ENCODE measurements around the gene NCOA5. TPM values are rescaled to one million over a fixed set of nuclear protein-coding genes. Genes with fewer than 3 reads are reported as not detected.

The NCOA5 gene
- total and polyA plus RNA-seq, 2 experiments from 2014 or later = 8.4 to 22.8 TPM

GRCh38 chr20:46070215-46070900 lies 19.4 kb downstream of the NCOA5 start:
- Histone ChIP-seq H3K9me2 (ENCODE audit: insufficient read depth) (no peaks in the 10 kb centered on the region), H3K79me2 (replicated peaks; ENCODE audit: insufficient read depth) (peaks cover 10% of the 10 kb centered on the region), H3K4me2 (no peak overlapping the region), H3F3A (replicated peaks; ENCODE audit: low read depth) (peaks cover 6% of the 10 kb centered on the region; the same call in 1 of the 2 replicates), H3K36me3 (ENCODE audit: insufficient read depth) (peaks cover 18% of the 10 kb centered on the region; the same call in 1 of the 2 replicates), H3K4me3 (no peak overlapping the region), H4K20me1 (replicated peaks; ENCODE audit: insufficient read depth) (peaks cover 5% of the 10 kb centered on the region), H2AFZ (no peak overlapping the region), H3K4me1 (ENCODE audit: insufficient read depth) (peaks cover 25% of the 10 kb centered on the region), H3K27ac (ENCODE audit: low read depth) (no peak overlapping the region), H3K27me3 (ENCODE audit: insufficient read depth) (no peaks in the 10 kb centered on the region)
- H3K27me3 Mint-ChIP-seq (ENCODE audit: insufficient read depth, low read depth, poor library complexity) = no peaks in the 10 kb centered on the region
- peaks cover 37% of the 10 kb centered on the region; the same call in 2 of the 3 replicates for H3K36me3 Mint-ChIP-seq (ENCODE audit: low read depth)
- ATAC-seq (no peak), DNase-seq (ENCODE audit: low spot score) (no peak)
- TF ChIP-seq POLR2AphosphoS5 (IDR thresholded peaks at IDR 0.05; ENCODE audit: low read depth) (no peak), ZNF462 (CRISPR knock-in tag; IDR thresholded peaks at IDR 0.05) (no peak), EZH2phosphoT487 (IDR thresholded peaks at IDR 0.05; ENCODE audit: unreplicated experiment) (no peak), JUNB (IDR thresholded peaks at IDR 0.05; ENCODE audit: unreplicated experiment) (no peak), ZNF114 (CRISPR knock-in tag; IDR thresholded peaks at IDR 0.05) (no peak), NANOG (IDR thresholded peaks at IDR 0.05; ENCODE audit: borderline replicate concordance) (no peak), CTCF (conservative IDR thresholded peaks at IDR 0.05; ENCODE audit: low read depth in 2 of 2) (no peak), ETS1 (IDR thresholded peaks at IDR 0.05) (no peak), EZH2 (IDR thresholded peaks at IDR 0.05; ENCODE audit: low read depth, unreplicated experiment) (no peak), STAT1 (IDR thresholded peaks at IDR 0.05; ENCODE audit: unreplicated experiment) (no peak), REST (IDR thresholded peaks at IDR 0.05; ENCODE audit: unreplicated experiment) (no peak), CREB1 (CRISPR knock-in tag; IDR thresholded peaks at IDR 0.05; ENCODE audit: low read depth) (no peak), ZNF331 (CRISPR knock-in tag; IDR thresholded peaks at IDR 0.05; ENCODE audit: low read depth) (no peak)
- H3K27ac Mint-ChIP-seq = no peak overlapping the region
- H3K4me3 Mint-ChIP-seq = no peak overlapping the region
- no peaks in the 10 kb centered on the region; the same call in none of the 3 replicates for H3K4me1 Mint-ChIP-seq
- no peaks in the 10 kb centered on the region for H3K9me3 Mint-ChIP-seq
